HG02885 (cell line): ENCODE results near the gene GADD45G.

Experiments
- ATAC-seq: cut with Tn5 transposase; IDR thresholded peaks from one replicate; pipeline ENCODE4 v1.9.1; 2021; ENCODE audit warnings: mild to moderate bottlenecking; ENCODE audit not compliant: unreplicated experiment, poor library complexity

GADD45G gene

GRCh38 chr9:89626741-89627265 lies 22.0 kb downstream of the GADD45G start:
- no peak for ATAC-seq

- ATAC-seq, result no peak
Observed at GRCh38 chr9:89628601-89629000, 23.8 kb downstream of the GADD45G start.

GRCh38 chr9:89629081-89629976 lies 24.5 kb downstream of the GADD45G start:
- no peak for ATAC-seq

- no peak for ATAC-seq
Observed at GRCh38 chr9:89630508-89630907, 25.7 kb downstream of the GADD45G start.

GRCh38 chr9:89631384-89631783 lies 26.6 kb downstream of the GADD45G start:
- ATAC-seq, result no peak

- ATAC-seq, result no peak
Observed at GRCh38 chr9:89632192-89632733, 27.5 kb downstream of the GADD45G start.

GRCh38 chr9:89632736-89633135 lies 27.9 kb downstream of the GADD45G start:
- no peak for ATAC-seq

GRCh38 chr9:89633404-89633803 lies 28.6 kb downstream of the GADD45G start:
- ATAC-seq, result no peak

- no peak for ATAC-seq
Observed at GRCh38 chr9:89633920-89634319, 29.1 kb downstream of the GADD45G start.

- no peak for ATAC-seq
Observed at GRCh38 chr9:89634995-89635742, 30.4 kb downstream of the GADD45G start.

- ATAC-seq, result no peak
Observed at GRCh38 chr9:89635816-89636215, 31.0 kb downstream of the GADD45G start.

- no peak for ATAC-seq
Observed at GRCh38 chr9:89637787-89638186, 33.0 kb downstream of the GADD45G start.

GRCh38 chr9:89638359-89638758 lies 33.5 kb downstream of the GADD45G start:
- no peak for ATAC-seq

- no peak for ATAC-seq
Observed at GRCh38 chr9:89638893-89639292, 34.1 kb downstream of the GADD45G start.

- no peak for ATAC-seq
Observed at GRCh38 chr9:89639367-89639795, 34.6 kb downstream of the GADD45G start.

GRCh38 chr9:89639961-89640360 lies 35.1 kb downstream of the GADD45G start:
- no peak for ATAC-seq

GRCh38 chr9:89640361-89640760 lies 35.5 kb downstream of the GADD45G start:
- ATAC-seq, result no peak

- no peak for ATAC-seq
Observed at GRCh38 chr9:89640801-89641200, 36.0 kb downstream of the GADD45G start.

- no peak for ATAC-seq
Observed at GRCh38 chr9:89641980-89642379, 37.2 kb downstream of the GADD45G start.

- ATAC-seq, result no peak
Observed at GRCh38 chr9:89642789-89643188, 38.0 kb downstream of the GADD45G start.
